Vagina (tissue), 2 donors: ENCODE data around the gene IL1RAPL1.

Source experiments
- POLR2A ChIP-seq, 2 donors: fragments of 450-650 bp; IDR thresholded peaks; one replicate each; pipeline ENCODE4 v1.6.1; 2017; ENCODE audit warnings: antibody characterized with exemption in 2 of 2, mild to moderate bottlenecking in 2 of 2, moderate library complexity in 2 of 2
- POLR2AphosphoS5 ChIP-seq, 2 donors: sonication (generic); formaldehyde crosslinking; IDR thresholded peaks; one replicate each; pipeline ENCODE4 v1.9.0; 2017; ENCODE audit warnings: antibody characterized with exemption in 2 of 2, mild to moderate bottlenecking in 2 of 2, low read depth in 1 of 2; ENCODE audit not compliant: insufficient read depth in 1 of 2
- TF ChIP-seq, protein P1 (sequence below), 3 experiments: fragments of 450-650 bp in 2 of 3; fragments of 200-600 bp in 1 of 3; sonication (generic) in 1 of 3; IDR thresholded peaks; one replicate each; pipeline ENCODE4 v1.5.1; 2017 to 2019; ENCODE audit warnings: antibody characterized with exemption in 3 of 3, mild to moderate bottlenecking in 2 of 3, moderate library complexity in 2 of 3

DNA sequence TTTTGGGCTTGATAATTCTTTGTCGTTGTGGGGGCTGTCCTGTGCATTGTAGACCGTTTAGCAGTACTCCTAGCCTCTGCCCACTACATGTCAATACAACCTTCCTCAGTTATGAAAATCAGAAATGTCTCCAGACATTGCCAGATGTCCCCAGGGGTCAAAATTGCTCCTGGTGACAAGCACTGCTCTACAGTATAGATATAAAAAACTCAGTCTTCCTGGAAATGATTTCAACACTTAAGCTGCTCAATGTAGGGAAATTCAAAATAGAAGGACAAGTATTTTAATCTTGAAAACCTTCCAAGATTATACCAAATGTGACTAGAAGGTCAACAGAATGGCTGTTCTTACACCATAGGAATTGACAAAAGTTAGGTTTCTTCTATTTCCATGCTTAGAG, 1339.4 kb downstream of the IL1RAPL1 start:
- TF ChIP-seq, protein P1, sequence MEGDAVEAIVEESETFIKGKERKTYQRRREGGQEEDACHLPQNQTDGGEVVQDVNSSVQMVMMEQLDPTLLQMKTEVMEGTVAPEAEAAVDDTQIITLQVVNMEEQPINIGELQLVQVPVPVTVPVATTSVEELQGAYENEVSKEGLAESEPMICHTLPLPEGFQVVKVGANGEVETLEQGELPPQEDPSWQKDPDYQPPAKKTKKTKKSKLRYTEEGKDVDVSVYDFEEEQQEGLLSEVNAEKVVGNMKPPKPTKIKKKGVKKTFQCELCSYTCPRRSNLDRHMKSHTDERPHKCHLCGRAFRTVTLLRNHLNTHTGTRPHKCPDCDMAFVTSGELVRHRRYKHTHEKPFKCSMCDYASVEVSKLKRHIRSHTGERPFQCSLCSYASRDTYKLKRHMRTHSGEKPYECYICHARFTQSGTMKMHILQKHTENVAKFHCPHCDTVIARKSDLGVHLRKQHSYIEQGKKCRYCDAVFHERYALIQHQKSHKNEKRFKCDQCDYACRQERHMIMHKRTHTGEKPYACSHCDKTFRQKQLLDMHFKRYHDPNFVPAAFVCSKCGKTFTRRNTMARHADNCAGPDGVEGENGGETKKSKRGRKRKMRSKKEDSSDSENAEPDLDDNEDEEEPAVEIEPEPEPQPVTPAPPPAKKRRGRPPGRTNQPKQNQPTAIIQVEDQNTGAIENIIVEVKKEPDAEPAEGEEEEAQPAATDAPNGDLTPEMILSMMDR (IDR thresholded peaks at IDR 0.05): no peak
- TF ChIP-seq POLR2A (IDR thresholded peaks at IDR 0.05): no peak
- no peak for TF ChIP-seq POLR2AphosphoS5 (IDR thresholded peaks at IDR 0.05; ENCODE audit: insufficient read depth in 1 of 2, low read depth in 1 of 2)
